Astrocyte (in vitro differentiated cells and primary cell): ENCODE results near the gene FBXO8. TPM values are rescaled to one million over a fixed set of nuclear protein-coding genes. Genes with fewer than 3 reads are reported as not detected.
"Not testable (repeated sequence)": the region's sequence is repeated elsewhere in the genome, so short reads cannot be mapped to it uniquely, and the experiment has no call there.

Experiments used
- DNase-seq: peaks from one replicate; pipeline ENCODE4 v3.0.0-alpha.2; 2010; ENCODE audit warnings: low read depth
- FAIRE-seq: peaks from 2 replicates; lab custom pipeline; 2011; peaks lifted over from hg19 to GRCh38; lab: Jason Lieb, UNC
- H2AFZ ChIP-seq: 2 replicates; pipeline ENCODE4 v1.6.0; 2012; ENCODE audit warnings: low read depth, low read length, inconsistent platforms
- H3K27ac ChIP-seq: 2 replicates; pipeline ENCODE4 v1.5.1; 2011; ENCODE audit warnings: low read depth, low read length, inconsistent platforms
- H3K27me3 ChIP-seq: 2 replicates; pipeline ENCODE4 v1.6.0; 2011; ENCODE audit warnings: low read length, inconsistent platforms; ENCODE audit not compliant: insufficient read depth
- H3K36me3 ChIP-seq: 2 replicates; pipeline ENCODE4 v1.5.1; 2011; ENCODE audit warnings: low read length, inconsistent platforms; ENCODE audit not compliant: insufficient read depth
- H3K4me1 ChIP-seq: 2 replicates; pipeline ENCODE4 v1.5.1; 2011; ENCODE audit warnings: low read length, inconsistent platforms; ENCODE audit not compliant: insufficient read depth
- H3K4me2 ChIP-seq: 2 replicates; pipeline ENCODE4 v1.6.0; 2012; ENCODE audit warnings: low read length, inconsistent platforms
- H3K4me3 ChIP-seq: 2 replicates; pipeline ENCODE4 v1.5.1; 2011; ENCODE audit warnings: low read depth, mild to moderate bottlenecking, low read length, inconsistent platforms; ENCODE audit not compliant: insufficient read depth
- H3K79me2 ChIP-seq: 2 replicates; pipeline ENCODE4 v1.6.0; 2012; ENCODE audit warnings: mild to moderate bottlenecking, low read length, inconsistent platforms; ENCODE audit not compliant: insufficient read depth
- H3K9ac ChIP-seq: 2 replicates; pipeline ENCODE4 v1.6.0; 2012; ENCODE audit warnings: mild to moderate bottlenecking, low read length, inconsistent platforms
- H3K9me3 ChIP-seq: 2 replicates; pipeline ENCODE4 v1.5.1; 2012; ENCODE audit warnings: low read depth, mild to moderate bottlenecking, low read length, inconsistent platforms; ENCODE audit not compliant: insufficient read depth
- H4K20me1 ChIP-seq: 2 replicates; pipeline ENCODE4 v1.6.0; 2012; ENCODE audit warnings: low read length, inconsistent platforms; ENCODE audit not compliant: insufficient read depth
- H3K27ac Mint-ChIP-seq: one replicate; pipeline ENCODE4 v1.8.0; 2021; ENCODE audit warnings: mild to moderate bottlenecking, mixed read lengths; ENCODE audit not compliant: unreplicated experiment
- H3K27me3 Mint-ChIP-seq: one replicate; pipeline ENCODE4 v1.8.0; 2021; ENCODE audit warnings: low read depth, mixed read lengths; ENCODE audit not compliant: unreplicated experiment
- H3K36me3 Mint-ChIP-seq: one replicate; pipeline ENCODE4 v1.8.0; 2021; ENCODE audit warnings: low read depth, mixed read lengths; ENCODE audit not compliant: unreplicated experiment
- H3K4me1 Mint-ChIP-seq: one replicate; pipeline ENCODE4 v1.8.0; 2021; ENCODE audit warnings: low read depth, mixed read lengths; ENCODE audit not compliant: unreplicated experiment
- H3K4me3 Mint-ChIP-seq: one replicate; pipeline ENCODE4 v1.8.0; 2021; ENCODE audit warnings: mild to moderate bottlenecking, moderate library complexity, mixed read lengths; ENCODE audit not compliant: unreplicated experiment
- H3K9me3 Mint-ChIP-seq: one replicate; pipeline ENCODE4 v1.8.0; 2021; ENCODE audit warnings: mild to moderate bottlenecking, mixed read lengths; ENCODE audit not compliant: unreplicated experiment
- EZH2 ChIP-seq: IDR thresholded peaks from 2 replicates; pipeline ENCODE4 v1.6.1; 2012; ENCODE audit warnings: mild to moderate bottlenecking, low read length, inconsistent platforms; ENCODE audit not compliant: insufficient read depth
- total RNA-seq: library from RNA; stranded (reverse); gene quantifications from 2 replicates; pipeline ENCODE4 v1.2.1, GENCODE V29; 2021
- TF ChIP-seq, protein P1 (sequence below): IDR thresholded peaks from 2 replicates; pipeline ENCODE4 v1.5.1; 2011; ENCODE audit warnings: low read depth, mild to moderate bottlenecking, inconsistent platforms, low read length, moderate library complexity; ENCODE audit not compliant: insufficient read depth

Gene FBXO8
- total RNA-seq, 1 donor from 2014 or later: 13.1 TPM

DNA sequence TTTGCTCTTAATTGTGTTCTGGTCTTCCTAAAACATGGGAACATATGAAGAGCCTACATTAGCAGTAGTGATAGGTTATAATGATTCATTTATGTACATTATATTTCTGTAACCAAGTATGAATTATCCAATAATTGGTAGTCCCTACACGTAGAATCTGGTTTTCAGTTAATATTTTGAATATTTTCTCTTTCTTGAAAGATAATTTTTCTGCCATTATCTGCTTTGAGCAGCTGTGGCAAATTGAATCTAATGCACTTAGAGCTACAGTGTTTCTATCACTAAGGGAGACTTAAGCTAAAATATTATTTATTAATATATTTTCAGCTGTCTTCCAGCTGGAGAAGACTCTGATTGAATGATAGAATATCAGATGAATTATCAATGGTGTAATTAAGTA, 21.2 kb upstream of the FBXO8 start:
- no peaks in the 10 kb centered on the region for H3K9me3 Mint-ChIP-seq
- Histone ChIP-seq H3K27ac (no peak overlapping the region), H3K4me2 (no peak overlapping the region), H3K4me1 (no peaks in the 10 kb centered on the region), H3K9me3 (no peaks in the 10 kb centered on the region), H2AFZ (no peak overlapping the region), H3K9ac (no peak overlapping the region), H4K20me1 (no peaks in the 10 kb centered on the region), H3K4me3 (no peak overlapping the region), H3K27me3 (no peaks in the 10 kb centered on the region), H3K36me3 (peaks cover 12% of the 10 kb centered on the region), H3K79me2 (no peaks in the 10 kb centered on the region)
- no peak for DNase-seq
- H3K27ac Mint-ChIP-seq: no peak overlapping the region
- no peak for FAIRE-seq
- peaks cover 4% of the 10 kb centered on the region for H3K36me3 Mint-ChIP-seq
- H3K4me1 Mint-ChIP-seq: no peaks in the 10 kb centered on the region
- H3K4me3 Mint-ChIP-seq: no peak overlapping the region
- TF ChIP-seq EZH2: no peak
- TF ChIP-seq, protein P1, sequence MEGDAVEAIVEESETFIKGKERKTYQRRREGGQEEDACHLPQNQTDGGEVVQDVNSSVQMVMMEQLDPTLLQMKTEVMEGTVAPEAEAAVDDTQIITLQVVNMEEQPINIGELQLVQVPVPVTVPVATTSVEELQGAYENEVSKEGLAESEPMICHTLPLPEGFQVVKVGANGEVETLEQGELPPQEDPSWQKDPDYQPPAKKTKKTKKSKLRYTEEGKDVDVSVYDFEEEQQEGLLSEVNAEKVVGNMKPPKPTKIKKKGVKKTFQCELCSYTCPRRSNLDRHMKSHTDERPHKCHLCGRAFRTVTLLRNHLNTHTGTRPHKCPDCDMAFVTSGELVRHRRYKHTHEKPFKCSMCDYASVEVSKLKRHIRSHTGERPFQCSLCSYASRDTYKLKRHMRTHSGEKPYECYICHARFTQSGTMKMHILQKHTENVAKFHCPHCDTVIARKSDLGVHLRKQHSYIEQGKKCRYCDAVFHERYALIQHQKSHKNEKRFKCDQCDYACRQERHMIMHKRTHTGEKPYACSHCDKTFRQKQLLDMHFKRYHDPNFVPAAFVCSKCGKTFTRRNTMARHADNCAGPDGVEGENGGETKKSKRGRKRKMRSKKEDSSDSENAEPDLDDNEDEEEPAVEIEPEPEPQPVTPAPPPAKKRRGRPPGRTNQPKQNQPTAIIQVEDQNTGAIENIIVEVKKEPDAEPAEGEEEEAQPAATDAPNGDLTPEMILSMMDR: no peak
- no peaks in the 10 kb centered on the region for H3K27me3 Mint-ChIP-seq

GRCh38 chr4:174303687-174304086, 20.2 kb upstream of the FBXO8 start:
- H3K79me2 ChIP-seq: no peaks in the 10 kb centered on the region
- DNase-seq (no peak), FAIRE-seq (no peak)
- H3K27me3 ChIP-seq: no peaks in the 10 kb centered on the region
- no peaks in the 10 kb centered on the region for H3K27me3 Mint-ChIP-seq
- H3K4me3 ChIP-seq: no peak overlapping the region
- H2AFZ ChIP-seq: no peak overlapping the region
- no peak overlapping the region for H3K4me3 Mint-ChIP-seq
- TF ChIP-seq, protein P1: no peak
- TF ChIP-seq EZH2: no peak
- no peaks in the 10 kb centered on the region for H4K20me1 ChIP-seq
- H3K27ac ChIP-seq: no peak overlapping the region
- H3K9me3 ChIP-seq: no peaks in the 10 kb centered on the region
- no peaks in the 10 kb centered on the region for H3K9me3 Mint-ChIP-seq
- peaks cover 4% of the 10 kb centered on the region for H3K36me3 Mint-ChIP-seq
- no peaks in the 10 kb centered on the region for H3K4me1 Mint-ChIP-seq
- H3K9ac ChIP-seq: no peak overlapping the region
- H3K27ac Mint-ChIP-seq: no peak overlapping the region
- H3K36me3 ChIP-seq: peaks cover 12% of the 10 kb centered on the region
- H3K4me1 ChIP-seq: no peaks in the 10 kb centered on the region
- no peak overlapping the region for H3K4me2 ChIP-seq

GRCh38 chr4:174295142-174295541, 11.7 kb upstream of the FBXO8 start:
- not testable (repeated sequence) for H3K9me3 ChIP-seq, H3K4me2 ChIP-seq, H3K4me1 ChIP-seq, DNase-seq, H3K4me1 Mint-ChIP-seq, H3K27me3 ChIP-seq, H3K27me3 Mint-ChIP-seq, H3K27ac Mint-ChIP-seq, H3K4me3 ChIP-seq, FAIRE-seq, H3K27ac ChIP-seq, H2AFZ ChIP-seq, H3K4me3 Mint-ChIP-seq, H3K36me3 ChIP-seq, H4K20me1 ChIP-seq, H3K9ac ChIP-seq
- Mint-ChIP-seq H3K36me3 (peaks cover 14% of the 10 kb centered on the region), H3K9me3 (peaks cover 18% of the 10 kb centered on the region)
- H3K79me2 ChIP-seq: peaks cover 20% of the 10 kb centered on the region

GRCh38 chr4:174294641-174295040, 11.2 kb upstream of the FBXO8 start:
- peaks cover 20% of the 10 kb centered on the region for H3K79me2 ChIP-seq
- H4K20me1 ChIP-seq, H2AFZ ChIP-seq, H3K27ac Mint-ChIP-seq, H3K27me3 Mint-ChIP-seq, DNase-seq, H3K4me3 ChIP-seq, H3K9ac ChIP-seq, H3K9me3 ChIP-seq, H3K27me3 ChIP-seq, H3K4me3 Mint-ChIP-seq, FAIRE-seq, H3K4me1 ChIP-seq, H3K4me1 Mint-ChIP-seq, H3K27ac ChIP-seq, H3K36me3 ChIP-seq, H3K4me2 ChIP-seq: not testable (repeated sequence)
- Mint-ChIP-seq H3K9me3 (peaks cover 18% of the 10 kb centered on the region), H3K36me3 (peaks cover 14% of the 10 kb centered on the region)
